HG03095 (cell line): ENCODE measurements around the gene CPM.
"Not testable (repeated sequence)": the region's sequence is repeated elsewhere in the genome, so short reads cannot be mapped to it uniquely, and the experiment has no call there.

ENCODE experiments used
- ATAC-seq: cut with Tn5 transposase; IDR thresholded peaks from one replicate; pipeline ENCODE4 v1.9.1; 2021; ENCODE audit warnings: moderate library complexity; ENCODE audit not compliant: unreplicated experiment

Gene CPM

DNA sequence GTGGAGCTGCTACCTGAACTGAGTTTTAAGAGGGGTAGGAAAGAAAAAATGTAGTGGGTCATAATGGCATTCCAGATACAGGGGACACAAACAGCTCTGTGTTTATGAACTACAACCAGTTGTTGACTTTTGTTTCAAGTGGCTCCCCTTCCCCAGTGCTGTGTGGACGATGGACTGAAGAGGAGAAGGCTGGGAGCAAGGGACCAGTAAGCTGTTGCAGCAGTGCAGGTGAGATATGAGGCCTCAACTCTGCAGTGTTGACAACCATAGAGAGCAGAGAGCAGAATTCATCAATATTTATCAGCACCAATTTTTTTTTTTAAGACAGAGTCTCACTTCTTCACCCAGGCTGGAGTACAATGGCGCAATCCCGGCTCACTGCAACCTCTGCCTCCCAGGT lies 78.4 kb downstream of the CPM start:
- ATAC-seq = no peak

- no peak for ATAC-seq
These were observed 78.9 kb downstream of the CPM start for GRCh38 chr12:68854078-68854468.

DNA sequence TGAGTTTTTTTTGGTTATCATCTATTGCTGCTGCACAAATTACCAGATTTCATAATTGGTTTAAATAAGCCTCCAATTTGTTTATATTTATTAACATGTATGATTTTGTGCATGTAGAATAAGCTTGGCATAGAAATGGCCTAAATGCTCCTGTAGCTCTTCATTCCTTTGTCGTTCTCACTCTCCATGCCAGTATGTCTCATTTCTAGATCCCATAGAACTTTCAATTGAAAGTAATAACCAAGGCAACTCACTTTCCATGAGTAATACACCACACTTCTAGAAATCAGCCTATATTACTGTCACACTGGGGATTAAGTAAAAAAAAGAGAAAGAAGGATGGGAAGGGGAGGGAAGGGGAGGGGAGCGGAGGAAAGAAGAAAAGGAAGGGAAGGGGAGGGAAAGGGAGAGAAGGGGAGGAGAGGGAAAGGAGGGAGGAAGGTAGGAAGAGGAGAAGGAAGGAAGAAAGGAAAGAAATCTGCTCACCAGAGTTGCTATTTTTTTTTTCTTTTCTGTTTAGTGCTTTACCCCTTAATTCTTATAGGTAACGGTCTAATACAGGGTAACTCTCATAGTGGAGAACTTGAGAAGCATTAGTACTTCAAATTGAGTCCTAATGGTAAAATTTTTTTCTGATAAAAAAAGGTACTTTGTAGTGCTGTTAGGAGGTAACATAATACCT lies 79.4 kb downstream of the CPM start:
- ATAC-seq = no peak

GRCh38 chr12:68851592-68852306 lies 81.2 kb downstream of the CPM start:
- no peak for ATAC-seq

- ATAC-seq = no peak
These were observed 82.6 kb downstream of the CPM start for GRCh38 chr12:68850390-68850789.

- no peak for ATAC-seq
These were observed 86.2 kb downstream of the CPM start for GRCh38 chr12:68846811-68847210.

GRCh38 chr12:68844788-68845695 lies 87.9 kb downstream of the CPM start:
- ATAC-seq = no peak

GRCh38 chr12:68844318-68844745 lies 88.6 kb downstream of the CPM start:
- no peak for ATAC-seq

DNA sequence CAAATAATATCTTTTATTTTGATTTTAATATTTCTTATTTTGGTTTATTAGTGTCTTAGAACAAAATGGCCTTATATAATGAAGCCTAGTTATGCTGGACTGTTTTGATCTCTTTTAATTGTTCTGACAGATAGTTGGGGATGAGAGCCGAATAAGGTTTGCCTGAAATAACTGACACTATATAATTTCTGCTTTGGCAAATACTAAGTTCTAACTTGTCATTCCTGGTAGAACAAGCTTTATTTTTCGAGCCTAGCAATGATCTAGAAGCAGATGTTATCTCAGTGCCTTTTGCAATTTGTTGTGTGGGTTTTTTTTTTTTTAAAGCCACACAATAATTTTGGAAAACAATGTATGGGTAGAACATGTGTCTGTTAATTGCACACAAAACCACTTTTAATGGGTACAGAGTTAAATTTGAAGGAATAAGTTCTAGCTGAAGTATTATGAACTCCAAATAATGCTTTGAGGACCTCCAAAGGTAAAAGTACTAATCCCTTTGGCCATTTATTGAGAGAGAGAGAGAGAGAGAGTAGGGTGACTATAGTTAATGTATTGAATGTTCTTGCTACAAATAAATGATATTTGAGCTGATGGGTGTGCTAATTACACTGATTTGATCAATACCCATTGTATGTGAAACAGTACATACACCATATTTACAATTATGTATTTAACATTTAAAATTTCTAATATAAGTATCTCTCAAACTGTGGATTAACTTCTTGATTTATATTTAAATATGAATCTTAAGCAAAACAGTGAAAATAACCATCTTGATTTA lies 90.0 kb downstream of the CPM start:
- no peak for ATAC-seq

DNA sequence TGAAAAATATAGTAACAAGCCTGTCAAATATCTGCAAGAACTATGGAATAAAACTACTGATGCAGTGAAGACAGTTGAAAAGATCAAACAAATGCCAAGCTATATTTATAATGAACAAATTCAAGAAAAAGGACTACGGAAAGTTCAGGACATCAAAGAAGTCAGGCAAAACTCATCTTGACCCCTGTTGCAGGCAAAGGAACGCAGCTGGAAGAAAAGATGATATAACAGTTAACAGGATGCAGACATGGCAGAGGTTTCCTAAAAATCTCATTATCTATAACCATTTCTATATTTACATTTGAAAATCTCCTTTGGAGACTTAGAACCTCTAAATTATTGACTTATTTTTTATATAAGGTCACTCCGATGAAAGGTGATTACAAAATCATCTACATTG lies 90.8 kb downstream of the CPM start:
- ATAC-seq = no peak

DNA sequence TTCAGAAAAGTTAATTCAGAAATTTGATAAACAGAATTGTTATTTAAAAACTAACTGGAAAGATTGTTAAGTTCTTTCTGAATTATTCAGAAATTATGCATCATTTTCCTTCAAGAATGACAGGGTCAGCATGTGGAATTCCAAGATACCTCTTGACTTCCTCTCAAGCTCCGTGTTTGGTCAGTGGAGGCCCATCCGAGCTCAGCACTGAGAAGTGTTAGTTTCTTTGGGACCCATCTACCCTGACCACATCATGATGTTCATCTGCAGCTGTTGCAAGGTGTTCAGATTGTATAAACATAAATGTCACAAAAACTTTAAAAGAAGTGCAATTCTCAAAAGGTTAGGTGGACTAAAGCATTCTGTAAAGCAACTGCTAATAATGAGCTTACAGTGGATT lies 91.3 kb downstream of the CPM start:
- no peak for ATAC-seq

DNA sequence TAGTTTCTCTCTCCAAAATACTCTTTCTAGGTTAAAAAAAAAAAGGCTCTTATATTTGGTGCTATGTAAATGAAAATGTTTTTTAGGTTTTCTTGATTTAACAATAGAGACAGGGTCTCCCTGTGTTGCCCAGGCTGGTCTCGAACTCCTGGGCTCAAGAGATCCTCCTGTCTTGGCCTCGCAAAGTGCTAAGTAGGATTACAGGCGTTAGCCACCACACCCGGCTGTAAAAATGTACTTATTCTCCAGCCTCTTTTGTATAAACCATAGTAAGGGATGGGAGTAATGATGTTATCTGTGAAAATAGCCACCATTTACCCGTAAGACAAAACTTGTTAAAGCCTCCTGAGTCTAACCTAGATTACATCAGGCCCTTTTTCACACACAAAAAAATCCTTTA lies 91.8 kb downstream of the CPM start:
- not testable (repeated sequence) for ATAC-seq

- ATAC-seq = no peak
These were observed 93.5 kb downstream of the CPM start for GRCh38 chr12:68839183-68840147.

DNA sequence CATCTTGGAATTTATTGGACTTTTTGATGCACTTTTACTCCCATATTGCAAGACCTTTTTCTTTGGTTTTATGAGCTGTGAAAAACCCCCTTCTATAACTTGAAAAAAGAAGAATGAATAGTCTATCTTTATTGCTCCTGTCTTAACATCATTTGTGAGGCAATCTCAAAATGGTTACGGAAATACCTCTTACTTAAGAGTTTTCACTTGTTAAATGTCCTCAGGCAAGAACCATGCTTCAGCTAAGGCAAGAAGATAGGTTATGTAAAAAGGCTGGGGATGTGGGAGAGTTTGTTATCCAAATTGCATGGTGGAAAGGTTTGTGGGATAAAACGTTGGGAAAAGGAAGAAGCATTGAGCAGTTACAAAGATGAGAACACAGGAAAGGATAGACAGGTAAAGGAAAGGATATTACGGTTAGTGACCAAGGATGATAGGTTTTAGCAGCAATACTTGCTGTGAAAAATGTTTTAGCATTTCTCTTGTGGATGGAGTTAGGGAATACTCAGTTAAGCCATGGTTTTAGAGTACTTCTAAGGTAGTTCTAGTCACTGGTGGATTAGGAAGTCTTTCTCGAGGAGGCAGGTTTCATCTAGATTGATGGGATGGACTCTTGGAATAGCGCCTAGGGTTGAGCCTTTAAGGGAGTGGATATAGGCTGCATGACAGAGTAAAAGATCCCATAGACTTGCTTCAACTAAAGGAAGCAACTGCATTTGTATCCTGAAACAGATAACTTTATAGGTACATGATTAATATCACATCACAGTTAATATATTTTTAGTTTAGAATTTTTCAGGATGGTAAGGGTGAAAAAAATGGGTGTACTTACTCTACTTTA lies 94.7 kb downstream of the CPM start:
- no peak for ATAC-seq

GRCh38 chr12:68837215-68837614 lies 95.8 kb downstream of the CPM start:
- ATAC-seq = no peak

- no peak for ATAC-seq
These were observed 97.5 kb downstream of the CPM start for GRCh38 chr12:68835333-68835908.

- ATAC-seq = no peak
These were observed 99.5 kb downstream of the CPM start for GRCh38 chr12:68833508-68833907.

DNA sequence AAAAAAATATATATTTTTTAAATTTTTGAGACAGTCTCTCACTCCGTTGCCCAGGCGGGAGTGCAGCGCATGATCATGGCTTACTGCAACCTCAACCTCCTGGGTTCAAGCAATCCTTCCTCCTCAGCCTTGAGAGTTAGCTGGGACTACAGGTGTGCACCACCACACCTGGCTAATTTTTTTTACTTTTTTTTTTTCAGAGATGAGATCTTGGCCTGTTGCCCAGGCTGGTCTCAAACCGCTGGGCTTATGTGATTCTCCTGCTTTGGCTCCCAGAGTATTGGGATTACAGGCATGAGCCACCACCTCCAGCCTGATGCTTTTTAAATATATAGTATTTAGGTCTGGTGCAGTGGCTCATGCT lies 100.5 kb downstream of the CPM start:
- no peak for ATAC-seq
